ENCODE results near the gene USP2. TPM values are rescaled to one million over a fixed set of nuclear protein-coding genes. Genes with fewer than 3 reads are reported as not detected.

USP2 gene
- total and polyA plus RNA-seq, 2 of the 4 experiments (the other 2 are of a cell fraction) = 0.18 to 0.79 TPM

- dilution Hi-C loops (cut with HindIII; ENCODE audit: low sequenced_read_pairs, unreplicated experiment) = no loop called here
- Histone ChIP-seq H3K27me3 (ENCODE audit: control insufficient read depth, insufficient read depth, low read length) (no peaks in the 10 kb centered on the region), H4K20me1 (ENCODE audit: insufficient read depth, low read length) (peaks cover 5% of the 10 kb centered on the region; the same call in 1 of the 2 replicates), H2BK120ac (ENCODE audit: low read depth, low read length) (peak overlapping the region; percentile 96), H3K4me3 (ENCODE audit: insufficient read depth, low read depth, low read length) (no peak overlapping the region), H3K18ac (ENCODE audit: low read depth, low read length) (peak overlapping the region; percentile 6; the same call in 1 of the 2 replicates), H4K8ac (ENCODE audit: low read depth in 2 of 2, low read length in 2 of 2) (peak overlapping the region; percentile 64 to 95), H3K4me2 (ENCODE audit: low read depth, low read length) (peak overlapping the region; percentile 75), H2BK20ac (ENCODE audit: low read depth, low read length) (peak overlapping the region; percentile 87), H3K4ac (ENCODE audit: low read depth, low read length) (peak overlapping the region; percentile 98), H4K5ac (ENCODE audit: low read depth, low read length) (peak overlapping the region; percentile 12; the same call in 1 of the 2 replicates), H2AK9ac (replicated peaks; ENCODE audit: low read depth, low read length, poor library complexity) (peak overlapping the region; percentile 100), H3K36me3 (ENCODE audit: control insufficient read depth, insufficient read depth, low read length) (peaks cover 2% of the 10 kb centered on the region; the same call in 1 of the 2 replicates), H3K27ac (ENCODE audit: insufficient read depth, low read length) (peak overlapping the region; percentile 96), H2BK15ac (ENCODE audit: low read depth, low read length) (peak overlapping the region; percentile 82), H2BK5ac (ENCODE audit: low read depth, low read length, poor library complexity, severe bottlenecking) (peak overlapping the region; percentile 93), H3K79me1 (ENCODE audit: low read depth in 1 of 2, low read length in 2 of 2) (peaks cover 17 to 42% of the 10 kb centered on the region in 2 experiments; a peak in 3 of 4 replicates), H3K9me1 (ENCODE audit: insufficient read depth, low read length) (peaks cover 14% of the 10 kb centered on the region), H3K4me1 (ENCODE audit: control insufficient read depth, insufficient read depth, low read length) (peaks cover 26% of the 10 kb centered on the region), H3K9ac (ENCODE audit: low read depth, low read length) (peak overlapping the region; percentile 79), H2AFZ (replicated peaks; ENCODE audit: low read length, poor library complexity) (peak overlapping the region; percentile 70), H3K9me3 (ENCODE audit: control insufficient read depth, insufficient read depth, low read length) (no peaks in the 10 kb centered on the region), H3K56ac (ENCODE audit: extremely low read depth, insufficient read depth, low read length) (peak overlapping the region; percentile 96), H3K23ac (ENCODE audit: low read depth, low read length) (peak overlapping the region; percentile 94), H3K14ac (replicated peaks; ENCODE audit: low read depth, low read length) (peak overlapping the region; percentile 98), H2AK5ac (ENCODE audit: low read depth, low read length) (peak overlapping the region; percentile 97), H4K91ac (ENCODE audit: insufficient read depth, low read depth, low read length) (peak overlapping the region; percentile 99)
- ChIA-PET POLR2A (ENCODE audit: unreplicated experiment) (interaction anchor here (0.6 to 1.9 kb wide), 6 partner anchors 16 to 339 kb away, joined by 3 to 8 read pairs (median 6); partner anchors contain the start of genes DPAGT1 and MCAM), CTCF (interaction anchor here (1.1 to 2.0 kb wide), 6 partner anchors 13 to 269 kb away, joined by 3 to 20 read pairs (median 6); partner anchors contain the start of genes MCAM and VPS11)
- intact Hi-C loops (cut with micrococcal nuclease) = loop anchor here (5.0 kb wide), 1 partner anchor 190 kb away; the partner anchor contains the start of gene ABCG4
- ATAC-seq (ENCODE audit: low read depth) (no peak), DNase-seq (no peak)
- 56% methylated on average over 6 of the region's 9 CpGs; no CpG with 5 or more reads in 1 of the 2 experiments for WGBS, 2 experiments (ENCODE audit: extremely low coverage in 2 of 2, insufficient read length in 1 of 2)
- no TSS peak for BruUV-seq (replicated peaks)
- in situ Hi-C loops (cut with MboI; ENCODE audit: low sequenced_read_pairs) = no loop called here
- no peak for TF ChIP-seq MXI1 (IDR thresholded peaks at IDR 0.05; ENCODE audit: borderline replicate concordance, low read depth, low read length)
- TF ChIP-seq, protein P1, sequence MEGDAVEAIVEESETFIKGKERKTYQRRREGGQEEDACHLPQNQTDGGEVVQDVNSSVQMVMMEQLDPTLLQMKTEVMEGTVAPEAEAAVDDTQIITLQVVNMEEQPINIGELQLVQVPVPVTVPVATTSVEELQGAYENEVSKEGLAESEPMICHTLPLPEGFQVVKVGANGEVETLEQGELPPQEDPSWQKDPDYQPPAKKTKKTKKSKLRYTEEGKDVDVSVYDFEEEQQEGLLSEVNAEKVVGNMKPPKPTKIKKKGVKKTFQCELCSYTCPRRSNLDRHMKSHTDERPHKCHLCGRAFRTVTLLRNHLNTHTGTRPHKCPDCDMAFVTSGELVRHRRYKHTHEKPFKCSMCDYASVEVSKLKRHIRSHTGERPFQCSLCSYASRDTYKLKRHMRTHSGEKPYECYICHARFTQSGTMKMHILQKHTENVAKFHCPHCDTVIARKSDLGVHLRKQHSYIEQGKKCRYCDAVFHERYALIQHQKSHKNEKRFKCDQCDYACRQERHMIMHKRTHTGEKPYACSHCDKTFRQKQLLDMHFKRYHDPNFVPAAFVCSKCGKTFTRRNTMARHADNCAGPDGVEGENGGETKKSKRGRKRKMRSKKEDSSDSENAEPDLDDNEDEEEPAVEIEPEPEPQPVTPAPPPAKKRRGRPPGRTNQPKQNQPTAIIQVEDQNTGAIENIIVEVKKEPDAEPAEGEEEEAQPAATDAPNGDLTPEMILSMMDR (conservative IDR thresholded peaks at IDR 0.05; ENCODE audit: low read depth, low read length) = no peak
- no peak for TF ChIP-seq POLR2A (IDR thresholded peaks at IDR 0.05; ENCODE audit: low read depth, low read length)
- no peak for TF ChIP-seq RCOR1 (IDR thresholded peaks at IDR 0.05; ENCODE audit: insufficient replicate concordance, low read length)
- TF ChIP-seq FOS (IDR thresholded peaks at IDR 0.05; ENCODE audit: low read depth, low read length) = no peak
- no peak for TF ChIP-seq CHD1 (IDR thresholded peaks at IDR 0.05; ENCODE audit: low read depth, low read length)
Observed at GRCh38 chr11:119336744-119337469, 44.6 kb downstream of the USP2 start.

All from IMR-90 (cell line).